GM19193 (cell line): ENCODE data around the gene PTPN13.

Source experiments
- POLR2A ChIP-seq: IDR thresholded peaks from 4 replicates; pipeline ENCODE4 v1.6.1; 2011; ENCODE audit not compliant: insufficient read depth, insufficient read length; ENCODE audit errors: extremely low read depth

The PTPN13 gene

GRCh38 chr4:86608757-86609375, 14.8 kb downstream of the PTPN13 start:
- no peak for TF ChIP-seq POLR2A

GRCh38 chr4:86611757-86612156, 17.6 kb downstream of the PTPN13 start:
- no peak for TF ChIP-seq POLR2A

GRCh38 chr4:86613734-86614133, 19.6 kb downstream of the PTPN13 start:
- TF ChIP-seq POLR2A, result no peak

GRCh38 chr4:86614865-86615264, 20.8 kb downstream of the PTPN13 start:
- TF ChIP-seq POLR2A, result no peak

GRCh38 chr4:86615501-86615900, 21.4 kb downstream of the PTPN13 start:
- TF ChIP-seq POLR2A, result no peak

- no peak for TF ChIP-seq POLR2A
These were observed 25.5 kb downstream of the PTPN13 start for GRCh38 chr4:86619656-86620055.

GRCh38 chr4:86621435-86621834, 27.3 kb downstream of the PTPN13 start:
- TF ChIP-seq POLR2A, result no peak

GRCh38 chr4:86626066-86626465, 32.0 kb downstream of the PTPN13 start:
- TF ChIP-seq POLR2A, result no peak

- TF ChIP-seq POLR2A, result no peak
These were observed 33.5 kb downstream of the PTPN13 start for GRCh38 chr4:86627462-86628135.

GRCh38 chr4:86630629-86631028, 36.5 kb downstream of the PTPN13 start:
- TF ChIP-seq POLR2A, result no peak

GRCh38 chr4:86631166-86631565, 37.1 kb downstream of the PTPN13 start:
- no peak for TF ChIP-seq POLR2A

- no peak for TF ChIP-seq POLR2A
These were observed 39.7 kb downstream of the PTPN13 start for GRCh38 chr4:86633854-86634253.

GRCh38 chr4:86640469-86640868, 46.4 kb downstream of the PTPN13 start:
- TF ChIP-seq POLR2A, result no peak

GRCh38 chr4:86641516-86642090, 47.5 kb downstream of the PTPN13 start:
- TF ChIP-seq POLR2A, result no peak

- no peak for TF ChIP-seq POLR2A
These were observed 50.8 kb downstream of the PTPN13 start for GRCh38 chr4:86644892-86645291.

- TF ChIP-seq POLR2A, result no peak
These were observed 58.3 kb downstream of the PTPN13 start for GRCh38 chr4:86652332-86652932.
